Measurements from ENCODE around the gene C6orf89.

GRCh38 chr6:36893976-36894932 is 8.5 kb downstream of the C6orf89 start:
- TF ChIP-seq POLR2A (IDR thresholded peaks at IDR 0.05) (no peak), CTCF (IDR thresholded peaks at IDR 0.05) (no peak), EP300 (IDR thresholded peaks at IDR 0.05) (no peak)
